ENCODE measurements around the gene LOC128125822.
A peak's percentile ranks its signal among the peaks of the same experiment; 100 is the strongest.

The LOC128125822 gene

GRCh38 chr6:63558278-63558677, 14.0 kb upstream of the LOC128125822 start:
- DNase-seq: no peak

GRCh38 chr6:63560801-63561287, 11.4 kb upstream of the LOC128125822 start:
- no peak for DNase-seq

GRCh38 chr6:63561288-63561687, 11.0 kb upstream of the LOC128125822 start:
- DNase-seq: no peak

GRCh38 chr6:63563235-63563634, 9.0 kb upstream of the LOC128125822 start:
- no peak for DNase-seq

GRCh38 chr6:63565058-63565726, 7.1 kb upstream of the LOC128125822 start:
- DNase-seq: no peak

GRCh38 chr6:63565727-63566596, 6.3 kb upstream of the LOC128125822 start:
- no peak for DNase-seq

GRCh38 chr6:63567966-63568365, 4.3 kb upstream of the LOC128125822 start:
- no peak for DNase-seq

GRCh38 chr6:63571361-63572043, 778 bp upstream of the LOC128125822 start:
- no peak for DNase-seq

- no peak for DNase-seq
Measured at GRCh38 chr6:63572747-63573075, 431 bp downstream of the LOC128125822 start.

- peak; percentile 57 for DNase-seq
Measured at GRCh38 chr6:63573076-63573898, 1.0 kb downstream of the LOC128125822 start.

- DNase-seq: peak; percentile 34
Measured at GRCh38 chr6:63573899-63574553, 1.7 kb downstream of the LOC128125822 start.

- DNase-seq: no peak
Measured at GRCh38 chr6:63574554-63574900, 2.2 kb downstream of the LOC128125822 start.

- no peak for DNase-seq
Measured at GRCh38 chr6:63576147-63576772, 4.0 kb downstream of the LOC128125822 start.

GRCh38 chr6:63576985-63577712, 4.9 kb downstream of the LOC128125822 start:
- no peak for DNase-seq

- DNase-seq: no peak
Measured at GRCh38 chr6:63578757-63579156, 6.5 kb downstream of the LOC128125822 start.

GRCh38 chr6:63579937-63580703, 7.8 kb downstream of the LOC128125822 start:
- no peak for DNase-seq

GRCh38 chr6:63580704-63580961, 8.4 kb downstream of the LOC128125822 start:
- DNase-seq: no peak

- no peak for DNase-seq
Measured at GRCh38 chr6:63581355-63582013, 9.2 kb downstream of the LOC128125822 start.

- no peak for DNase-seq
Measured at GRCh38 chr6:63582579-63583231, 10.4 kb downstream of the LOC128125822 start.

Measured in T-helper 9 cell (primary cell).